ENCODE measurements around the gene HERPUD1. TPM values are rescaled to one million over a fixed set of nuclear protein-coding genes. Genes with fewer than 3 reads are reported as not detected.

The HERPUD1 gene
- total and polyA plus RNA-seq, 2 of the 8 experiments (the other 6 are each of a cell fraction or from before 2014, with no cell fraction given) = 23.3 to 34.7 TPM

DNA sequence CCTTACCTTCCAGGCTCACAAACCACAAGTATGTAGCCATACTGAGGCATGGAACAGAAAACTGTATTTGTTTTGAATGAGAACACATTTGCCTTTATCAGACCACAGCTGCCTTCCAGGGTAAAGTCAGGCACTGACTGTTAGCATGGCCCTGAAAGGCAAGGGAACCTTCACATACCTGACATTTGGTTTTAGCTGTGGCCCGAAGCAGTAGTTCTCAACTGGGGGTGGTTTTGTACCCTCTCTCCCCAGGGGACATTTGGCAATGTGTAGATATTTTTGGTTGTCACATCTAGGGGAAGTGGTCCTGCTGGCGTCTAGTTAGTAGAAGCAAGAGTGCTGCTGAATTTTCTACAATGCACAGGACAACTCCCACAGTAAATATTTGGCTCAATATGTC is 9.2 kb downstream of the HERPUD1 start:
- no peak overlapping the region for H3K4me2 ChIP-seq (ENCODE audit: insufficient read depth in 1 of 2, low read depth in 2 of 2, low read length in 2 of 2)
- no peak overlapping the region for H3K56ac ChIP-seq (replicated peaks; ENCODE audit: insufficient read length, low read depth, low read length)
- H4K91ac ChIP-seq (replicated peaks; ENCODE audit: insufficient read length, low read length) = no peak overlapping the region
- H4K20me1 ChIP-seq (replicated peaks in 1 of 2; ENCODE audit: control insufficient read depth in 1 of 2, insufficient read depth in 2 of 2, low read length in 2 of 2) = peaks cover 2 to 3% of the 10 kb centered on the region in 2 experiments
- H4K5ac ChIP-seq (ENCODE audit: insufficient read length, low read depth, low read length) = no peak overlapping the region
- H3K9ac ChIP-seq (replicated peaks in 1 of 4; ENCODE audit: extremely low read depth in 1 of 4, low read depth in 3 of 4, low read length in 3 of 4) = no peak overlapping the region
- no peak overlapping the region for H2BK20ac ChIP-seq (ENCODE audit: low read length)
- TF ChIP-seq EP300 (IDR thresholded peaks at IDR 0.05; ENCODE audit: borderline replicate concordance in 1 of 2, low read depth in 2 of 2, low read length in 2 of 2) (no peak), KDM5A (IDR thresholded peaks at IDR 0.05; ENCODE audit: low read length) (no peak), NANOG (IDR thresholded peaks at IDR 0.05; ENCODE audit: insufficient read depth, low read depth, low read length, poor library complexity, severe bottlenecking) (no peak)
- TF ChIP-seq, protein P1, sequence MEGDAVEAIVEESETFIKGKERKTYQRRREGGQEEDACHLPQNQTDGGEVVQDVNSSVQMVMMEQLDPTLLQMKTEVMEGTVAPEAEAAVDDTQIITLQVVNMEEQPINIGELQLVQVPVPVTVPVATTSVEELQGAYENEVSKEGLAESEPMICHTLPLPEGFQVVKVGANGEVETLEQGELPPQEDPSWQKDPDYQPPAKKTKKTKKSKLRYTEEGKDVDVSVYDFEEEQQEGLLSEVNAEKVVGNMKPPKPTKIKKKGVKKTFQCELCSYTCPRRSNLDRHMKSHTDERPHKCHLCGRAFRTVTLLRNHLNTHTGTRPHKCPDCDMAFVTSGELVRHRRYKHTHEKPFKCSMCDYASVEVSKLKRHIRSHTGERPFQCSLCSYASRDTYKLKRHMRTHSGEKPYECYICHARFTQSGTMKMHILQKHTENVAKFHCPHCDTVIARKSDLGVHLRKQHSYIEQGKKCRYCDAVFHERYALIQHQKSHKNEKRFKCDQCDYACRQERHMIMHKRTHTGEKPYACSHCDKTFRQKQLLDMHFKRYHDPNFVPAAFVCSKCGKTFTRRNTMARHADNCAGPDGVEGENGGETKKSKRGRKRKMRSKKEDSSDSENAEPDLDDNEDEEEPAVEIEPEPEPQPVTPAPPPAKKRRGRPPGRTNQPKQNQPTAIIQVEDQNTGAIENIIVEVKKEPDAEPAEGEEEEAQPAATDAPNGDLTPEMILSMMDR (IDR thresholded peaks at IDR 0.05; ENCODE audit: control extremely low read depth in 1 of 3, insufficient read depth in 1 of 3, low read depth in 1 of 3, low read length in 3 of 3) = no peak
- H2BK5ac ChIP-seq (ENCODE audit: low read depth, low read length) = no peak overlapping the region
- FAIRE-seq = no peak
- H2BK12ac ChIP-seq (ENCODE audit: low read depth, low read length) = no peak overlapping the region
- no peak overlapping the region for H2BK15ac ChIP-seq (ENCODE audit: low read length)
- H2BK120ac ChIP-seq (replicated peaks; ENCODE audit: low read depth, low read length) = no peak overlapping the region
- H3K36me3 ChIP-seq (ENCODE audit: control insufficient read depth in 2 of 4, insufficient read depth in 4 of 4, low read length in 3 of 4) = peaks cover 17 to 84% (median 66%) of the 10 kb centered on the region in 4 experiments
- no peak overlapping the region for H3K4ac ChIP-seq (replicated peaks; ENCODE audit: insufficient read length, low read depth, low read length)
- ChIA-PET CTCF (ENCODE audit: partially characterized antibody) (interaction anchor here (0.7 to 1.9 kb wide), 6 partner anchors 10 to 875 kb away, joined by 3 to 15 read pairs (median 3); no protein-coding TSS in a partner anchor), POLR2A (ENCODE audit: partially characterized antibody) (interaction anchor here (1.0 to 8.0 kb wide), 4 partner anchors 7 to 67 kb away, joined by 3 to 125 read pairs (median 4); partner anchors contain the start of gene HERPUD1)
- no peaks in the 10 kb centered on the region for H3K27me3 ChIP-seq (replicated peaks in 1 of 4; ENCODE audit: control insufficient read depth in 3 of 4, extremely low read depth in 1 of 4, insufficient read depth in 3 of 4, low read length in 3 of 4)
- H4K8ac ChIP-seq (ENCODE audit: extremely low read depth, insufficient read depth, low read length) = no peak overlapping the region
- H3K79me1 ChIP-seq (ENCODE audit: low read depth, low read length) = no peaks in the 10 kb centered on the region
- no peaks in the 10 kb centered on the region for H3K79me2 ChIP-seq (ENCODE audit: control insufficient read depth in 1 of 2, insufficient read depth in 2 of 2, low read length in 2 of 2)
- H3K4me3 ChIP-seq (ENCODE audit: extremely low read depth in 1 of 4, insufficient read depth in 2 of 4, low read depth in 3 of 4, low read length in 4 of 4) = no peak overlapping the region
- no peak for DNase-seq (ENCODE audit: low read depth in 1 of 2, low spot score in 2 of 2)
- H3K27ac ChIP-seq (ENCODE audit: low read depth, low read length) = no peak overlapping the region
- no peaks in the 10 kb centered on the region for H3K23me2 ChIP-seq (ENCODE audit: low read depth, low read length)
- 97% methylated on average over 2 of the region's 2 CpGs; no CpG with 5 or more reads in 1 of the 2 experiments for WGBS, 2 experiments (ENCODE audit: extremely low coverage in 1 of 2, insufficient coverage in 1 of 2, insufficient read length in 1 of 2, insufficient replicate concordance in 2 of 2, low coverage in 1 of 2, low lambda C conversion rate in 2 of 2, missing lambda C conversion rate in 1 of 2)
- no peak overlapping the region for H2AK5ac ChIP-seq (ENCODE audit: low read depth, low read length)
- H3K14ac ChIP-seq (ENCODE audit: insufficient read length) = no peak overlapping the region
- no peaks in the 10 kb centered on the region for H3K4me1 ChIP-seq (replicated peaks in 1 of 4; ENCODE audit: control insufficient read depth in 3 of 4, insufficient read depth in 4 of 4, low read length in 3 of 4)
- no peak overlapping the region for H2AFZ ChIP-seq (ENCODE audit: low read length)
- no peak overlapping the region for H3K23ac ChIP-seq (ENCODE audit: insufficient read length)
- H3K9me3 ChIP-seq (ENCODE audit: insufficient read depth in 2 of 2, low read depth in 1 of 2, low read length in 1 of 2) = no peaks in the 10 kb centered on the region
- no peak overlapping the region for H3K18ac ChIP-seq (ENCODE audit: extremely low read depth, low read length)
